ENCODE measurements around the gene GTPBP4.

The GTPBP4 gene

GRCh38 chr10:1022413-1022812 is 34.2 kb downstream of the GTPBP4 start:
- ChIA-PET POLR2A (interaction anchor here (1.8 kb wide), 1 partner anchor 35 kb away, joined by 5 read pairs; the partner anchor contains the start of gene GTPBP4), CTCF (no interaction called here)
- H3K4me3 ChIP-seq (ENCODE audit: low read depth, low read length): no peak overlapping the region

DNA sequence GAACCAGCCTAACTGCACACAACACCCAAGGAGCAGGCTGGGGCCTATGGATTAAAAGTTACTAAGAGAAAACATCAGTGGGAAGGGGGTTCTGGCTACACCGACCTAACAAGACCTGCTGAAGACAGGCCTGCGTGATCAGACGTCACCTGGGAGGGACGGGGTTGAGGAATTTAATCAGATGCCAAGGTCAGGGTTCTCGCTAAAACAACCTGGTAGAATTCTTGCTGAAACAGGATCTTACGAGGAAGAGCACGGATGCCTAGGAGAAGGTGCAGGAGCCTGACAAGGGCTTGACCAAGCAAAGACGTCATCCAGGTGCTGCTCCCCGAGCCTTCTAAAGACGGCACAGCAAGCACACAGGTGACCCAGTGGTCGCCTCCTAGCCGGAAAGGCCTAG is 35.9 kb downstream of the GTPBP4 start:
- POLR2A ChIA-PET: no interaction called here
- no peak overlapping the region for H3K4me3 ChIP-seq (ENCODE audit: low read depth, low read length)
- no peak for DNase-seq (ENCODE audit: low read depth, low spot score)
- no peak for TF ChIP-seq CTCF (IDR thresholded peaks at IDR 0.05; ENCODE audit: insufficient read depth, low read length, missing control alignments)
- CTCF ChIA-PET: no interaction called here

More at GRCh38 chr10:1022413-1022812, 34.2 kb downstream of the GTPBP4 start:
- no peak for TF ChIP-seq CTCF (IDR thresholded peaks at IDR 0.05; ENCODE audit: insufficient read depth, low read length, missing control alignments)
- DNase-seq (ENCODE audit: low read depth, low spot score): no peak

DNA sequence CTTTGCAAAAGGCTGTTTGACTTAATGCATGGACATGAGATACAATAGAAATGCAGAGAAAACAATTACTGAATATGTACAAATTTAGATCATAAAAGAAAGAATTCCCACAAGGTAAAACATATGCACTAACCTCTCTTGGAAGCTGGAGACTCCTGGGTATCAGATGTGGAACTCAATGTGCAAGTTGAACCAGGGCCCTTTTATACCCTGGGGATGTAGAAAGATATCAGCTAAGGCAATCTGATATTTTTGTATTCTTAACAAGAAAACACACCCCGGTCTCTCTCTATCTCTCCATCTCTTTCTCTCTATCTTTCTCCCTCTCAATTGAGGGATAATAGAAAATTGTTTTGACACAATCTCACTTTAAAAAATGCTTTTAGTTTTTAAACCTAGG is 37.4 kb downstream of the GTPBP4 start, which contains the start of gene IDI2:
IDI2 (minus strand) TSS at position 177 of the 400 bp plus-strand sequence. CDS start 1,136 bp downstream, outside the sequence.
- no peak within 1 kb of the TSS for H3K4me3 ChIP-seq (ENCODE audit: low read depth, low read length)
- no peak for DNase-seq (ENCODE audit: low read depth, low spot score)
- CTCF ChIA-PET: no interaction called here
- POLR2A ChIA-PET: no interaction called here
- no peak for TF ChIP-seq CTCF (IDR thresholded peaks at IDR 0.05; ENCODE audit: insufficient read depth, low read length, missing control alignments)

DNA sequence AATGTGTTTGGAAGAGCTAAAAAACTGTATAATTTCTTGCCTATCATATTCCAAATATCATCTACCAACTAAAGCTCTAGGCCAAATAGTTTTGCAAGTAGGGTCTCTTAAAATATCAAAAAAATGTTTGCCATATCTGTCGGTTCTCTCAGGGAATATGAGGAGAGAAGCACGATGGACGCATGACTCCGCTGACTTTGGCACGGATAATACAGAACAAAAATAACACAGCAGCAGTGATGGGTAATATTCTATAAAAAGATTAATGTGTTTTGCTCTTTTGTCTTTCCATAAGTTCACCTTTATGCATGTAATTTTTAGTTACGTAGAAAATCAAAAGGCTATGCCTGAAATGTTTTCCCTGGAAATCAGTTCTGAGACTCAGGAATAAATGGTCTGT is 38.3 kb downstream of the GTPBP4 start:
- ChIA-PET CTCF (no interaction called here), POLR2A (no interaction called here)
- DNase-seq (ENCODE audit: low read depth, low spot score): no peak
- no peak for TF ChIP-seq CTCF (IDR thresholded peaks at IDR 0.05; ENCODE audit: insufficient read depth, low read length, missing control alignments)
- H3K4me3 ChIP-seq (ENCODE audit: low read depth, low read length): no peak overlapping the region

GRCh38 chr10:1029838-1030237 is 41.6 kb downstream of the GTPBP4 start:
- DNase-seq (ENCODE audit: low read depth, low spot score): no peak
- ChIA-PET POLR2A (no interaction called here), CTCF (no interaction called here)
- TF ChIP-seq CTCF (IDR thresholded peaks at IDR 0.05; ENCODE audit: insufficient read depth, low read length, missing control alignments): no peak
- H3K4me3 ChIP-seq (ENCODE audit: low read depth, low read length): no peak overlapping the region

DNA sequence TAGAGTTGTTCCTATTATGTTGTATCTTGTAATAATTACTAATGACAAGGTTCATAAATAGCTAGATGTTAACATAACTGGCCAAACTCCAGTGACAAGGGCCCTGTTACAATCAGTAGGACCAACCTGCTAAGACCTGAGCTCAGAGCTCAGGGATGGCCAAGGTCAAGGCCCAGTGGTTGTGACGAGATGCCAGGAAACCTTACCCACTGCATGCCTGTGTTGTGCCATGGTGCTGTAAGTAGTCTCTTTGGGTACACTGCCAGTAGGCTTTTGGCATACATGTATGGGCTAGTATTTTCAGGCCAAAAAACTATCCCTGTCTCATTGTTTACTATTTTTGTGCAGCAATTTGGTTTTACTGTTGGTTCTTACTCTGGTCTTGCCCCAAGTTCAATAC is 45.4 kb downstream of the GTPBP4 start:
- POLR2A ChIA-PET: interaction anchor here (1.5 kb wide), 1 partner anchor 16 kb away, joined by 5 read pairs; the partner anchor contains the start of gene IDI1
- H3K4me3 ChIP-seq (ENCODE audit: low read depth, low read length): no peak overlapping the region
- no peak for DNase-seq (ENCODE audit: low read depth, low spot score)
- no peak for TF ChIP-seq CTCF (IDR thresholded peaks at IDR 0.05; ENCODE audit: insufficient read depth, low read length, missing control alignments)
- CTCF ChIA-PET: no interaction called here

All from AG04449 (cell line).